ENCODE data around the gene BMPR1A.
"Not testable (repeated sequence)": the region's sequence is repeated elsewhere in the genome, so short reads cannot be mapped to it uniquely, and the experiment has no call there.

The BMPR1A gene

DNA sequence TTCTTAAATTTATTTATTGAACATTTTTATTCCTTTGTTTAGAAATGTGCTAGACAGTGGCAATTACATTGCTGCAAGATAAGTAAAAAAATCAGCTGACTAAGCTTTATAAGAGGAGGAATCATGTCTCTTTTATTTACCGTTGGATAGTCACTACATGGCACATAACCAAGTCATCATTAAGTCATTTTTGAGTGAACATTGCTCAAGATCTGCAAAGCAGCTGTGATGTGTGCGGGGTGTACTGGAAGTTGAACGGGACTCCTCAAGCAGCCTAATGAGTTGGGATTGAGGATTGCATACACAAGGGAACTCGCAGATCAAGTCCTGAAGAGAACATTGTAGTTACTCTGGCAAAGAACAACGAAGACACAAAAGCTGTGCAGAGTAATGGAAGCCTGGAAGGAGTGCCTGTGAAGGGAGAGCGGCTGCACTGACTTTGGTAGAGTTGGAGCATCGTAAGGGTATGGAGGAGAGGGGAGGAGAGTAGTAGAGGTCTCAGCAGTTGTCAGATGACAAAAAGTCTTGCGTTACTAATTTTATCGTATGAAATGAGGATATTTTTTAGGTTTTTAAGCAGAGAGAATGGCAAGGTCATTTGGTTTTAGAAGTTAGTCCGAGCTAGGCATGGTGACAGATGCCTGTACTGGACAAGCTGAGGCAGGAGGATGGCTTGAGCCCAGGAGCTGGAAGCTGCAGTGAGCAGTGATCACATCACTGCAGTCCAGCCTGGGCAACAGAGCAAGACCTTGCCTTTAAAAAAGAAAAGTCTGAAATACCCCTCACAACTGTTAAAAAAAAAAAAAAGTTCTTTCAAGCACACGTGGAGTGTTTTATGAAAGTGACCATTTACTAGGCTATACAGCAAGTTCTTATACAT lies 95.1 kb downstream of the BMPR1A start:
- no peak for DNase-seq

DNA sequence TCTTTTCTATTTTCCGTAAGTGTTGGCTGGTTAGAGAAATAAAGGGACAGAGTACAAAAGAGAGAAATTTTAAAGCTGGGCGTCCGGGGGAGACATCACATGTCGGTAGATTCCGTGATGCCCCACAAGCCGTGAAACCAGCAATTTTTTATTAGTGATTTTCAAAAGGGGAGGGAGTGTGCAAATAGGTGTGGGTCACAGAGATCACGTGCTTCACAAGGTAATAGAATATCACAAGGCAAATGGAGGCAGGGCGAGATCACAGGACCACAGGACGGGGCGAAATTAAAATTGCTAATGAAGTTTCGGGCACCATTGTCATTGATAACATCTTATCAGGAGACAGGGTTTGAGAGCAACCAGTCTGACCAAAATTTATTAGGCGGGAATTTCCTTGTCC lies 97.2 kb downstream of the BMPR1A start:
- not testable (repeated sequence) for DNase-seq

GRCh38 chr10:86855513-86855912 lies 99.1 kb downstream of the BMPR1A start:
- DNase-seq: no peak

DNA sequence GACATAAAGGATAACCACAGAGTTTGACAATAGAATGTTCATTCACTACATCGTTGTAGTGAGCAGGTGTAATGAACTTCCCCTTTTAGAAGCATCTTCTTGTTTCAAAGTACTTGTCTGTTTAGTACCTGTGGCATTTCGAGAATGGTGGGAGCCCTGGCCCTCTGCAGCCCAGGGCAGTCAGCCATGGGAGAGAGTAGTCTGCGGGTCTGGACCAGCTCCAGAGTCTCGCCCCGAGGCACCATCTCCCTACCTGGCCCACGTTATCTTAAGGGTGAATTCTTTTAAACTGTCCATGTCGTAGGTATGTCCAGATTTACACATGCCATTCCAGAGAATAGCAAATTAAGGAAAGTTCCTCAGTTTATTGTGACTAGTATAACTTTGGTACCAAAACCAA lies 99.7 kb downstream of the BMPR1A start:
- no peak for DNase-seq

GRCh38 chr10:86857128-86857721 lies 100.8 kb downstream of the BMPR1A start:
- no peak for DNase-seq

- no peak for DNase-seq
Observed at GRCh38 chr10:86858011-86858410, 101.6 kb downstream of the BMPR1A start.

DNA sequence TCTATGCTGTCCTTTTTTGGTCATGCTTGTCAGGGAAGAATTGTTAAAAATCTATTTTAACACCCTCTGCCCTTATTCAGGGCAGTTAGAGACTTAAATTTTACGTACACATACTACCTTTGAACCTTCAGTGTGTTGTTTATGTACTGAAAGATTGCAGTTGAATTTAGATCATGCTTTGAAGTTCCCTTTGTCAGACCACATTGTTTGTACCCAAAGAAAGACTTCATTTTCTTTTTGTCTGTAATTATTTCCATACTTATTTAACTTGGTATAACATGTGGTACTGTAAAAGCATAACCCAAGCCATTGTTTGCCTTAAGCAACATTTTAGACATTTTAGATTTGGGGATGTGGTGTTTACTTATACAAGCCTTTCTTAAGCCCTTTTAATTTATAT lies 104.9 kb downstream of the BMPR1A start:
- no peak for DNase-seq

DNA sequence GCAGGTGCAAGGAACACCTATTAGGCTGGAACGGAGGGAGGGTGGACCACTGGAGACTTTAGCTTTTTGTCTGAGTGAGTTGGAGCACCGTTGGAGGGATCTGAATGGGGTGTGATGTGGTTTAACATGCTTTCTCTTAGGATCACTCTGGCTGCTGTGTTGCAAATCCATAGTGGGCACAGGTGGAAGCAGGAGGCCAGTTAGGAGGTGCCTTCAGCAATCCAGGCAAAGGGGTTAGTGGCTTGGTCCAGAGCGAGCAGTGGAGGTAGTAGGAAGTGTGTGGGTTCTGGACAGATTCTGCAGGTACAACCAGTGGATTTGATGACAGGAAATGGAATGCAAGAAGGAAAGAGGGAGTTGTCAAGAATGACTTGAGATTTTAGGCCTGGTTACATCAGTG lies 106.0 kb downstream of the BMPR1A start:
- DNase-seq: no peak

DNA sequence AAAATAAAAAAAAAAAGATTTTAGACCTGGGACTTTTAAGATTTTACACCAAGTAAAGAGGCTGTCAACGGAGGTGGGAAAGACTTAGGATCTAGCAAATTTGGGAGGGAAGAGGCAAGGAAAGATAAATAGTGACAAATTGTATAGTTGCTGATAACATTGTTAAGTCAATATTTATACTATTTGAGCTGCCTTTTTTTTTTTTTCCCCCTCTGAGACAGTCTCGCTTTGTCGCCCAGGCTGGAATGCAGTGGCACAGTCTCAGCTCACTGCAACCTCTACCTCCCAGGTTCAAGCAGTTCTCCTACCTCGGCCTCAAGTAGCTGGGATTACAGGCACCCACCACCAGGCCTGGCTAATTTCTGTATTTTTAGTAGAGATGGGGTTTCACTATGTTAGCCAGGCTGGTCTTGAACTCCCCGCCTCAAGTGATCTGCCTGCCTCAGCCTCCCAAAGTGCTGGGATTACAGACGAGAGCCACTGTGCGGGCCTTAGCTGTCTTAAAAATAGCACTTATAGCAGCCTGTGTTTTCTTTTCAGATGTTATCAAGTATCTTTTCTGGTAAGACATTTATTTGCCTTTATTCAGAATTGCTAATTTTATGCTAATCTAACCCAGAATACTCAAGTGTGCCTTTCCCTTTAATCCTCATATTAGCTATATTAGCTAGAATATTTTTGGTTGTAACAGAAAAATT lies 106.5 kb downstream of the BMPR1A start:
- DNase-seq: no peak

DNA sequence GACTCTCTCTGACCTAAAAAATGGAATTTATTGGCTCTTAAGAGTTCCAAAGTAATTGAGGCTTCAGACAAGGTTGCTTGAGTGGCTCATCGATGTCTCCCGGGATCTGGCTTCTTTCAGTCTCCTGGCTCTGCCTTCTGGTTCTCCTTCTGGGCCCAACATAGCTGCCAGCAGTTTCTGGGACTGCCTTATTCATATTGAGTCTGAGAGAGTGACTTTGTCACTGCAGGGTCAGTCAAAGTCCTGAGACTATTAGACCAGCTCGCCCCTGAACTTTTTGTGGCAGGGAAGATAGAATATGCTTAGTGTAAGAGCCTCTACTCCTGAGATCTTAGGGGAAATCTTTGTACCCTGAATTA lies 107.0 kb downstream of the BMPR1A start:
- DNase-seq: no peak

DNA sequence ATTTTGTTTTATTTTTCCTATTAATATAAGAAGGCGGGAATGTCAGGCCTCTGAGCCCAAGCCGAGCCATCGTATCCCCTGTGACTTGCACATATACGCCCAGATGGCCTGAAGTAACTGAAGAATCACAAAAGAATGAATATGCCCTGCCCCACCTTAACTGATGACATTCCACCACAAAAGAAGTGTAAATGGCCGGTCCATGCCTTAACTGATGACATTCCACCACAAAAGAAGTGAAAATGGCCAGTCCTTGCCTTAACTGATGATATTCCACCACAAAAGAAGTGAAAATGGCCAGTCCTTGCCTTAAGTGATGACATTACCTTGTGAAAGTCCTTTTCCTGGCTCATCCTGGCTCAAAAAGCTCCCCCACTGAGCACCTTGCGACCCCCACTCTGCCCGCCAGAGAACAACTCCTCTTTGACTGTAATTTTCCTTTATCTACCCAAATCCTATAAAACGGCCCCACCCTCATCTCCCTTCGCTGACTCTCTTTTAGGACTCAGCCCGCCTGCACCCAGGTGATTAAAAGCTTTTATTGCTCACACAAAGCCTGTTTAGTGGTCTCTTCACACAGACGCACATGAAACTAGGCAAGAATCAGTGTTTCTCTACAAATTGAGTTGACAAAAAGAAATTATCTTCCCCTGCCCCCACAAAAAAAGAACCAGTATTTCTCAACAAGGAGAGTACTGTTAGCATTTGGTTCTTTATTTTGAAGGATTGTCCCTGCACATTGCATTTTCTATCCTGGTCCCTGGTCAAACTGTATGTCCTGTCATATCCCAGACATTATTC lies 108.8 kb downstream of the BMPR1A start:
- not testable (repeated sequence) for DNase-seq

DNA sequence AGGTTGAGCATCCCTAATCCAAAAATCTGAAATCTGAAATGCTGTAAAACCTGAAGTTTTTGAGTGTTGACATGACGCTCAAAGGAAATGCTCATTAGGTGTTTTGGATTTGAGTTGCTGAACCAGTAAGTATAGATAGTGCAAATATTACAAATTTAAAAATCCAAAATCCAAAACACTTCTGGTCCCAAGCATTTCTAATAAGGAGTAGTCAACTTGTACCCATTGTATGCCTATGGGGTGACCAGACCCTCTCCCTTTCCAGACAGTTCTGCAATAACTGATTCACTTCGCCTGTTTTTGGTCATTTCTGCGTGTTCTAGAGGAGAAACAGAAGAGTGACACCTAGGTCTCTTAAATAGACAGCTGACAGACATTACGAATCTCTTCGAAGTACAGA lies 110.7 kb downstream of the BMPR1A start:
- DNase-seq: no peak

- no peak for DNase-seq
Observed at GRCh38 chr10:86868353-86868752, 111.9 kb downstream of the BMPR1A start.

DNA sequence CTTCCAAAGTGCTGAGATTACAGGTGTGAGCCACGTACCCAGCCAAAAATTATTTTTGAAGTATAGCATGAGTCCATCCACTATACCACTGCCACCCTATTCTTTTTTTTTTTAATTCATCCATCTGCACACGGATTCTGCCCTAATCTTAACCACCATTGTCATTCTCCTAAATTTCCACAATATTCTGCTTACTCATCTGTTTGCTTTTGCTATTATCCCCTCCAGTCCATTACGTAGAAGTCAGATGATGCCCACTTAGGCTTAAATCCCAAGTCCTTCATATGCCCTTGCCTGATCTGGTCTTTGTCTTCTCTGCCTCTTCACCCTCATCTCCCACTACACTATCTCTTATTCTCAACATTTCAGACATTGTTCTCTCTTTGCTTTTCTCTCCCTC lies 114.3 kb downstream of the BMPR1A start:
- no peak for DNase-seq

- DNase-seq: no peak
Observed at GRCh38 chr10:86871563-86872183, 115.3 kb downstream of the BMPR1A start.

DNA sequence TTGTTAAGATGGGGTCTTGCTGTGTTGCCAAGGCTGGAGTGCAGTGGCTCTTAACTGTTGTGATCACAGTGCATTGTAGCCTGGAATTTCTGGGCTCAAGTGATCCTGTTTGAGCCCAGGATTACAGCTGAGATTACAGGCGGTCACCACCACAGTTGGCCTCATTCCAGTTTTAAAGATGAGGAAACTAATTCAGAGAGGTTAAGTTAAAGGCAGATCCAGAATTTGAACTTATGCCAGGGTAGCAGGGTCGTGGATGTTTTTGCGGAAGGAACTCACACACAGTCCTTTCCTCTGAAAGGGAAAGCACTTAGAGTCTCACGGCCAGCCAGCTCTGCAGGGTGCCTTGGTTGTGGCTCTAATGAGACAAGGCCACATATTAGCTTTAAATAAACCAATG lies 116.3 kb downstream of the BMPR1A start:
- no peak for DNase-seq

DNA sequence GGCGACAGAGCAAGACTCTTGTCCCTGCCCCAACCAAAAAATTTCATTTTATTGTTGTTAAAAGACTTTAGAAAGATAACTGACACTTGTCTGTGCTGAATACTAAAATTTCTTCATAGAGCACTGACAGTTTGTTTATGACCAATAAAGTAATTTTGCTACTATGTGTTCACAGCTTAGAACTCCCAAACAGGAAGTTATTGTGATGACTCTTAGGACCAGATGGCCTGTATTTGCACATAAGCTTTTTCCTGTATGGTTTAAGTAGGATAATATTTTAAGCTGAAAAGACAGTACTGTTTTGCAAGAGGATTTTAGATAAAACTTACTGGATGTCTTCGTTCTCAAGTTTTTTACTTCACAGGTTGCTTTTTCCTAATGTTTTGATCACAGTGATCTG lies 120.3 kb downstream of the BMPR1A start:
- no peak for DNase-seq

GRCh38 chr10:86878983-86879713 lies 122.7 kb downstream of the BMPR1A start:
- no peak for DNase-seq

- no peak for DNase-seq
Observed at GRCh38 chr10:86880971-86881370, 124.6 kb downstream of the BMPR1A start.

DNA sequence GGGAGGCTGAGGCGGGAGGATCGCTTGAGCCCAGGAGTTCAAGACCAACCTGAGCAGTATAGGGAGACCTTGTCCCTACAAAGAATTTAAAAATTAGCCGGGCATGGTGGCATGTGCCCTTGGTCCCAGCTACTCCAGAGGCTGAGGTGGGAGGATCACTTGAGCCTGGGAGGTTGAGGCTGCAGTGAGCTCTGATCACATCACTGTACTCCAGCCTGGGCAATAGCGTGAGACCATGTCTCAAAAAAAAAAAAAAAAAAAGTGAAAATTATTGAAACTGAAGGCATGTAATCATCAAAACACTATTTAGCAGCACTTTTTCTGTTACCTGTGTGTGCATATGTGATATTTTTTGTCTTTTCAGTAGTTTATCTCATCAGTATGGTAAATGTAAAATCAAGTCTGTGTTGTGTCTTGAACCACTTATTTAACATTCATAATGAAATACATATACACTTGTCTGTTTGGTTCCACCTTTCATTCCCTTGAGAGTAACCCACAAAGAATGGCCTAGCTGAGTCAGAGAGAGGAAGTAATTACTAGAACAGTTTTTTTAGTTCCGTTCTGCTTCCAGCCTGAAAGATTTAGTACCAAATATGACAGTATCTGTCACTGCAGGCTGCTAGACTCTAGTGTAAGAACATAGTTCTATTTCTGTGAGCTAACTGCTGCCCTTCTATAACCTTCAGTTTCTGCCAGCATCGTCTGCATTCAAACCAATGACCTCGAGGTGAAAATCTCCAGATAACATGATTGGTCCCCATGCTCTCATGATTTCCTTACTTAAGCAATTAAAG lies 132.4 kb downstream of the BMPR1A start:
- DNase-seq: no peak

DNA sequence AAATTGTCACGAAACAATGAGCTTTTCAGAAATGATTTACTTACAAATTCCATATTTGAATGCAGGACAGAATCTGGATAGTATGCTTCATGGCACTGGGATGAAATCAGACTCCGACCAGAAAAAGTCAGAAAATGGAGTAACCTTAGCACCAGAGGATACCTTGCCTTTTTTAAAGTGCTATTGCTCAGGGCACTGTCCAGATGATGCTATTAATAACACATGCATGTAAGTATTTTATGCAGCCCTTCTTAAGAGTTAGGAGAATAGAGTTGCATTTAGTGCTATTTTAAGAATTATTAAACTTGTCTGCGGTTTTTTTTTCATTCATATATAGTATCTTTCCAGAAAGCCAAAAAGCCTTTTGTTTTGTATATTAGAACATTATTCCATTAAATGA lies 133.6 kb downstream of the BMPR1A start:
- DNase-seq: no peak

All from stimulated activated CD4-positive, alpha-beta T cell treated with anti-CD3 and anti-CD28 coated beads, Interleukin-2, amount 100 ng/mL, for 48 hours (primary cell).